Endothelial cell of umbilical vein (primary cell): Measurements from ENCODE around the gene LAMA4. TPM values are rescaled to one million over a fixed set of nuclear protein-coding genes. Genes with fewer than 3 reads are reported as not detected.

Experiments used
- BruUV-seq: library from RNA; stranded (reverse); fragments of 400-500 nt; replicated peaks from 2 replicates; lab custom pipeline; 2021; lab: Mats Ljungman, UMichigan
- CTCF ChIA-PET: fragments of 300-600, 350-600 bp; sonication (Branson Sonifier 250); formaldehyde crosslinking; loops from one replicate; lab custom pipeline; 2021; ENCODE audit warnings: antibody characterized with exemption, inconsistent platforms; lab: Charles Lee
- POLR2A ChIA-PET: fragments of 300-600, 350-600 bp; sonication (Branson Sonifier 250); formaldehyde crosslinking; loops from one replicate; lab custom pipeline; 2021; ENCODE audit warnings: antibody characterized with exemption, inconsistent platforms; lab: Charles Lee
- DNase-seq: peaks from one replicate; pipeline ENCODE4 v3.0.0-alpha.2; 2011; ENCODE audit warnings: low read depth, low spot score
- FAIRE-seq: peaks from 2 replicates; lab custom pipeline; 2011; peaks lifted over from hg19 to GRCh38; lab: Jason Lieb, UNC
- H2AFZ ChIP-seq: 2 replicates; pipeline ENCODE4 v1.6.0; 2012; ENCODE audit warnings: low read depth, low read length, control low read depth, inconsistent platforms
- H3K27ac ChIP-seq: 2 replicates; pipeline ENCODE4 v1.5.1; 2011; ENCODE audit warnings: low read depth, mild to moderate bottlenecking, control low read depth, low read length, moderate library complexity; ENCODE audit not compliant: insufficient read depth
- H3K27me3 ChIP-seq, 2 experiments: 2 replicates each; pipeline versions ENCODE4 v1.6.0 to v1.6.1; 2011; ENCODE audit warnings: low read length in 2 of 2, mixed read lengths in 1 of 2; ENCODE audit not compliant: control insufficient read depth in 2 of 2, insufficient read depth in 2 of 2
- H3K36me3 ChIP-seq, 2 experiments: 2 replicates in 1 of 2; 3 replicates in 1 of 2; pipeline ENCODE4 v1.5.1; 2011; ENCODE audit warnings: low read length in 2 of 2, mild to moderate bottlenecking in 1 of 2, moderate library complexity in 1 of 2; ENCODE audit not compliant: control insufficient read depth in 2 of 2, insufficient read depth in 2 of 2; ENCODE audit errors: extremely low read depth in 1 of 2
- H3K4me1 ChIP-seq: 3 replicates; pipeline ENCODE4 v1.5.1; 2011; ENCODE audit warnings: mild to moderate bottlenecking, low read length; ENCODE audit not compliant: control insufficient read depth, insufficient read depth; ENCODE audit errors: extremely low read depth
- H3K4me2 ChIP-seq: 2 replicates; pipeline ENCODE4 v1.6.1; 2011; ENCODE audit warnings: low read length, control low read depth, mixed read lengths; ENCODE audit not compliant: insufficient read depth
- H3K4me3 ChIP-seq, 3 experiments: fragments of 200-600 bp in 1 of 3; sonication (generic), shearing (Covaris generic) in 1 of 3; replicated peaks in 1 of 3; 2 replicates each; pipeline ENCODE4 v1.5.1; 2011 to 2016; ENCODE audit warnings: control low read depth in 3 of 3, low read length in 3 of 3, mild to moderate bottlenecking in 2 of 3, inconsistent platforms in 1 of 3, low read depth in 1 of 3, moderate library complexity in 1 of 3; ENCODE audit not compliant: insufficient read depth in 1 of 3
- H3K79me2 ChIP-seq: 2 replicates; pipeline ENCODE4 v1.6.0; 2012; ENCODE audit warnings: low read length, inconsistent platforms; ENCODE audit not compliant: control insufficient read depth, insufficient read depth
- H3K9ac ChIP-seq: replicated peaks from 2 replicates; pipeline ENCODE3; 2011; ENCODE audit warnings: low read length, control low read depth; ENCODE audit not compliant: insufficient read depth; ENCODE audit errors: extremely low read depth
- H3K9me1 ChIP-seq: replicated peaks from 3 replicates; pipeline ENCODE4 v1.6.0; 2011; ENCODE audit warnings: mild to moderate bottlenecking, low read length; ENCODE audit not compliant: control insufficient read depth, insufficient read depth; ENCODE audit errors: extremely low read depth
- H3K9me3 ChIP-seq: replicated peaks from 2 replicates; pipeline ENCODE4 v1.5.1; 2012; ENCODE audit warnings: low read length, inconsistent platforms; ENCODE audit not compliant: control insufficient read depth, insufficient read depth
- H4K20me1 ChIP-seq: replicated peaks from 2 replicates; pipeline ENCODE3; 2011; ENCODE audit warnings: mild to moderate bottlenecking, low read length; ENCODE audit not compliant: control insufficient read depth, insufficient read depth; ENCODE audit errors: extremely low read depth
- EZH2 ChIP-seq: IDR thresholded peaks from 2 replicates; pipeline ENCODE4 v1.6.1; 2012; ENCODE audit warnings: borderline replicate concordance, low read depth, mild to moderate bottlenecking, moderate library complexity, low read length, inconsistent platforms; ENCODE audit not compliant: severe bottlenecking
- FOS ChIP-seq: IDR thresholded peaks from 2 replicates; pipeline ENCODE4 v1.6.1; 2011; ENCODE audit warnings: mild to moderate bottlenecking, low read length, moderate library complexity, borderline replicate concordance; ENCODE audit not compliant: insufficient read depth
- GATA2 ChIP-seq: IDR thresholded peaks from 2 replicates; pipeline ENCODE4 v1.7.0; 2011; ENCODE audit warnings: low read depth, mild to moderate bottlenecking, moderate library complexity, mixed read lengths, low read length; ENCODE audit not compliant: insufficient read length, insufficient read depth
- JUN ChIP-seq: IDR thresholded peaks from 2 replicates; pipeline ENCODE4 v1.6.1; 2011; ENCODE audit warnings: borderline replicate concordance, low read depth; ENCODE audit not compliant: insufficient read length, insufficient read depth
- MYC ChIP-seq: IDR thresholded peaks from one replicate; pipeline ENCODE4 v1.6.1; 2011; ENCODE audit warnings: mild to moderate bottlenecking, low read depth, low read length
- POLR2A ChIP-seq: IDR thresholded peaks from 2 replicates; pipeline ENCODE4 v1.6.1; 2012; ENCODE audit warnings: low read depth, mild to moderate bottlenecking, control low read depth, low read length
- POLR2AphosphoS5 ChIP-seq: IDR thresholded peaks from 2 replicates; pipeline ENCODE4 v1.6.1; 2012; ENCODE audit warnings: low read depth, mild to moderate bottlenecking, control low read depth, low read length, moderate library complexity; ENCODE audit not compliant: insufficient read depth
- dilution Hi-C: fragments of 300-500 bp; cut with MboI; formaldehyde crosslinking; loops from one replicate; pipeline ENCODE4 v1.15.0; 2019; ENCODE audit warnings: low sequenced_read_pairs; ENCODE audit not compliant: extremely low pct_ligation_motif_present
- intact Hi-C: fragments of 100-400 bp; cut with micrococcal nuclease; formaldehyde crosslinking; loops from one replicate; pipeline ENCODE4 v1.10.0; 2022
- polyA plus RNA-seq, 4 experiments: library from polyadenylated mRNA; depleted of rRNA in 3 of 4; stranded (reverse) in 3 of 4; unstranded in 1 of 4; fragments of >200 nt; gene quantifications; 2 replicates each; pipeline versions ENCODE4 v1.2.1 to v1.2.3, GENCODE V29; 2011 to 2012; ENCODE audit warnings: missing spikeins in 1 of 4
- total RNA-seq: library from RNA; stranded (reverse); gene quantifications from 2 replicates; pipeline ENCODE4 v1.2.3, GENCODE V29; 2021
- TF ChIP-seq, protein P1 (sequence below), 2 donors: IDR thresholded peaks; 1 replicate in 1 of 2; 2 replicates in 1 of 2; pipeline ENCODE4 v1.5.1; 2011; ENCODE audit warnings: low read length in 2 of 2, mild to moderate bottlenecking in 2 of 2, moderate library complexity in 2 of 2, control low read depth in 1 of 2, inconsistent platforms in 1 of 2, low read depth in 1 of 2; ENCODE audit not compliant: insufficient read depth in 1 of 2; ENCODE audit errors: extremely low read depth in 1 of 2
- TF ChIP-seq, protein P2 (sequence below): IDR thresholded peaks from 2 replicates; pipeline ENCODE4 v1.6.1; 2011; ENCODE audit not compliant: insufficient read depth, insufficient read length

LAMA4 gene
- total and polyA plus RNA-seq, 2 donors (not counting 3 experiments of a cell fraction or from before 2014, with no cell fraction given) = 384 to 629 TPM

DNA sequence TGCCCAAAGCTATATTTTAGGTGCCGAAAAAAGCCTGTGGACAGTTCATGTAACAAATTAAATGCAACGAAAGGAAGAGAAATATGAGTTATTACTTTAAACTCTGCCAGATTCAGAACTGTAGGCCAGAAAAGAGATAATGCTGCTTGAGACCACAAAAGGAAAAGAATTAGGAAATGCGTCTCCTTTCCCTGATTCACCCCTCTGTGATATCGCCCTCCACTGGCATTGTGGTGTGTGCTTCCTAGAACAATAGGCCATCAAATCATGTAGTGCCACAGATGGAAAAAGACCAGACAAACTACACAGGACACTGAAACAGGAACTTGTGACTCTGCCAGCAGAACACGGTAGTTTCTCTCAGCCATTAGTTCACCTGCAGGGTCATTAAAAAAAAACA, 14.7 kb upstream of the LAMA4 start:
- no peak overlapping the region for H3K4me3 ChIP-seq
- TF ChIP-seq FOS (no peak), JUN (no peak), POLR2AphosphoS5 (peak; percentile 19), POLR2A (no peak), GATA2 (peak; percentile 24), EZH2 (no peak), MYC (no peak)
- TF ChIP-seq, protein P1, sequence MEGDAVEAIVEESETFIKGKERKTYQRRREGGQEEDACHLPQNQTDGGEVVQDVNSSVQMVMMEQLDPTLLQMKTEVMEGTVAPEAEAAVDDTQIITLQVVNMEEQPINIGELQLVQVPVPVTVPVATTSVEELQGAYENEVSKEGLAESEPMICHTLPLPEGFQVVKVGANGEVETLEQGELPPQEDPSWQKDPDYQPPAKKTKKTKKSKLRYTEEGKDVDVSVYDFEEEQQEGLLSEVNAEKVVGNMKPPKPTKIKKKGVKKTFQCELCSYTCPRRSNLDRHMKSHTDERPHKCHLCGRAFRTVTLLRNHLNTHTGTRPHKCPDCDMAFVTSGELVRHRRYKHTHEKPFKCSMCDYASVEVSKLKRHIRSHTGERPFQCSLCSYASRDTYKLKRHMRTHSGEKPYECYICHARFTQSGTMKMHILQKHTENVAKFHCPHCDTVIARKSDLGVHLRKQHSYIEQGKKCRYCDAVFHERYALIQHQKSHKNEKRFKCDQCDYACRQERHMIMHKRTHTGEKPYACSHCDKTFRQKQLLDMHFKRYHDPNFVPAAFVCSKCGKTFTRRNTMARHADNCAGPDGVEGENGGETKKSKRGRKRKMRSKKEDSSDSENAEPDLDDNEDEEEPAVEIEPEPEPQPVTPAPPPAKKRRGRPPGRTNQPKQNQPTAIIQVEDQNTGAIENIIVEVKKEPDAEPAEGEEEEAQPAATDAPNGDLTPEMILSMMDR (IDR thresholded peaks at IDR 0.05; ENCODE audit: extremely low read depth in 1 of 2, insufficient read depth in 1 of 2, low read depth in 1 of 2, low read length in 2 of 2) = peak; percentile 41 to 48
- TF ChIP-seq, protein P2, sequence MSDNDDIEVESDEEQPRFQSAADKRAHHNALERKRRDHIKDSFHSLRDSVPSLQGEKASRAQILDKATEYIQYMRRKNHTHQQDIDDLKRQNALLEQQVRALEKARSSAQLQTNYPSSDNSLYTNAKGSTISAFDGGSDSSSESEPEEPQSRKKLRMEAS = no peak

More for the DNA sequence above, 14.7 kb upstream of the LAMA4 start:
- Histone ChIP-seq H3K36me3 (no peaks in the 10 kb centered on the region), H4K20me1 (no peaks in the 10 kb centered on the region), H3K9ac (no peak overlapping the region), H3K4me1 (peaks cover 19% of the 10 kb centered on the region), H3K27ac (no peak overlapping the region), H3K9me3 (no peaks in the 10 kb centered on the region), H3K79me2 (no peaks in the 10 kb centered on the region), H3K4me2 (peak overlapping the region; percentile 46), H3K27me3 (peaks cover 0 to 2% of the 10 kb centered on the region in 2 experiments), H3K9me1 (no peaks in the 10 kb centered on the region), H2AFZ (peak overlapping the region; percentile 52)
- DNase-seq (peak; percentile 81), FAIRE-seq (peak; percentile 77)
- dilution Hi-C loops = no loop called here
- CTCF ChIA-PET = interaction anchor here (0.6 to 5.4 kb wide), 41 partner anchors 8 to 125 kb away, joined by 3 to 83 read pairs (median 4); partner anchors contain the start of gene LAMA4
- no TSS peak for BruUV-seq
- intact Hi-C loops = loop anchor here (1.0 to 5.0 kb wide), 3 partner anchors 15 to 43 kb away; partner anchors contain the start of gene LAMA4
- POLR2A ChIA-PET = interaction anchor here (2.2 kb wide), 1 partner anchor 15 kb away, joined by 12 read pairs; the partner anchor contains the start of gene LAMA4
